Activated CD8-positive, alpha-beta memory T cell treated with anti-CD3 and anti-CD28 coated beads, Interleukin-2, amount 50 U/mL, for 24 hours (primary cell): ENCODE data around the gene UPK2.
"Not testable (repeated sequence)": the region's sequence is repeated elsewhere in the genome, so short reads cannot be mapped to it uniquely, and the experiment has no call there.

Experiments used
- DNase-seq: peaks from one replicate; pipeline ENCODE4 v3.0.0-alpha.2; 2020; ENCODE audit errors: extremely low read depth

The UPK2 gene

DNA sequence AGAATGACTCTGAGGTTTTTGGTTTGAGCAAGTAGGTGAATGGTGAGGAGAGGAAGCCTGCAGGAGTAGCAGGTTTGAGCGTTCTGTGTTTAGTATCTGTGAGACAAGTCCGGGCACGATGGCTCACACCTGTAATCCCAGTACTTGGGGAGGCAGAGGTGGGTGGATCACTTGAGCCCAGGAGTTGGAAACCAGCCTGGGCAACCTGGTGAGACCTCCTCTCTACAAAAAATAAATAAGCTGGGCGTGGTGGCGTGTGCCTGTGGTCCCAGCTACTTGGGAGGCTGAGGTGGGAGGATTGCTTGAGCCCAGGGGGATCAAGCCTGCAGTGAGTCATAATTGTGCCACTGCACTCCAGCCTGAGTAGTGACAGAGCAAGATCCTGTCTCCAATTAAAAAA, 32.2 kb downstream of the UPK2 start:
- DNase-seq: no peak

DNA sequence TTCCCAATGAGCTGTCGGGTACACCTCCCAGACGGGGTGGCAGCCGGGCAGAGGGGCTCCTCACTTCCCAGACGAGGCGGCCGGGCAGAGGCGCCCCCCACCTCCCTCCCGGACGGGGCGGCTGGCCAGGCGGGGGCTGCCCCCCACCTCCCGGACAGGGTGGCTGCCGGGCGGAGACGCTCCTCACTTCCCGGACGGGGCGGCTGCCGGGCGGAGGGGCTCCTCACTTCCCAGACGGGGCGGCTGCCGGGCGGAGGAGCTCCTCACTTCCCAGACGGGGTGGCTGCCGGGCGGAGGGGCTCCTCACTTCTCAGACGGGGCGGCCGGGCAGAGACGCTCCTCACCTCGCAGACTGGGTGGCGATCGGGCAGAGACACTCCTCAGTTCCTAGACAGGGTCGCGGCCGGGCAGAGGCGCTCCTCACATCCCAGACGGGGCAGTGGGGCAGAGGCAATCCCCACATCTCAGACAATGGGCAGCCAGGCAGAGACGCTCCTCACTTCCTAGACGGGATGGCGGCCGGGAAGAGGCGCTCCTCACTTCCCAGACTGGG, 35.5 kb downstream of the UPK2 start:
- DNase-seq: not testable (repeated sequence)

DNA sequence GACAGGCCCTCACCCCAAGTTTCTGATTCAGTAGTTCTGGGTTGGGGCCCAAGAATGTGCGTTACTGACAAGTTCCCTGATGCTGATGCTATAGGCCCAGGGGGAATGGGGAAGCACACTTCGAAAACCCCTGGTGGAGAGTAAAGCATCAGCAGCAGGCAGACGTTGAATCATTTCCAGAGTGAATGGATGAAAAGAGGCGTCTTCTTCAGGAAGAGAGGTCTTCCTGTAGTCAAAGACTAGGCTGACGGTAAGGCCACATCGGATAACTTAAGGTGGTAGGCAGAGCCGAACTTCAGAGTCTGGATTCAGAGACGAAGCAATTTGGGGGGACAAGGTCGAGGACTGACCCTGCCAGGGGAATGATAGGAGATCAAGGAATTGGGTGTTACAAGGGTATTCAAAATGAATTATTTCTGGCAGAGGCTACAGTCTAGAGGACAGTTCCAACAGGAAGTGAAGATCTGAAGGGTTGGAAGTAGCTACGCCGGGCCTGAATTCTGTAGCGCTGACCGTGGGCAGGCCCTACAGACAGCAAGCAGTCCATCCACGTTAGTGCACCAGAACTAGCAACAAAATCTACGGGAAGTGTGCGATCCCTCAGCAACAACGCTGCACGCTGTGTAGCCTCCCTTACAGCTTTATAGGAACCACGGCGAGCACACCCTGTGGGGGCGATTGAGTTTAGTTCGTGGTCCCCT, 41.0 kb downstream of the UPK2 start:
- DNase-seq: no peak

DNA sequence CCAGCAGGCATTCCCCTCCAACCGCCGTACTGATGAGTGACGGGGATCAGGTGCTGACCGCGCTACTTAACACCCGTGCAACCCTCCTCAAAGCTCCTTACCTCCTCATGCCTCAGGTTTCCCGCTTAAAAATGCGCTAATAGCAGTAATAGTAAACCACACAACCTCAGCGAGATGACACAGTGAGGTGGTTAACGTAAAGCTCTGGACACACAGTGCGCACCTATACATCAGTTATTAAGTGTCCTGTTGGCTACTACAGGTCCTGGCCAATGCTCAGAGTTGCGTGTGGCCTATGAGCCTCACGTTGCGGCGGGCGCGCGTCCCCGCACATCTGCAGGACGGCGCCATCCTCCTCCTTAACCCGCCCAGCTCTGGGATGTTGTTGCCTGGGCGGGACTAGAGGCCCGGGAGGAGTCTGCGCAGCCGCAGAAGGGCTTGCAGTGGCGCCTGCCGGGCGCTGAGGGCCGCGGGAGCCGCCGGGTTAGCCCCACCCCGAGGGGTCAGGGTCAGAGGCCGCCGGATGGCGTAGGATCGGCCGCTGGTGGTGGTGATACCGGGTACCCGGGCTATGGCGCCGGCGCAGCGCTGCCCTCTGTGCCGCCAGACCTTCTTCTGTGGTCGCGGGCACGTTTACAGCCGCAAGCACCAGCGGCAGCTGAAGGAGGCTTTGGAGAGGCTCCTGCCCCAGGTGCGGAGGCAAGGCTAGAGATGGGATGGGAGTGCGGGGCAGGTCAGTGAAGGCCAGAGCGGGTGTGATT, 41.7 kb downstream of the UPK2 start, which contains the start of gene CENATAC:
Gene CENATAC, plus strand, starts transcription at position 512 of the 761 bp plus-strand sequence. Its CDS starts 60 bp downstream, at position 572.
- peak; percentile 86 for DNase-seq

DNA sequence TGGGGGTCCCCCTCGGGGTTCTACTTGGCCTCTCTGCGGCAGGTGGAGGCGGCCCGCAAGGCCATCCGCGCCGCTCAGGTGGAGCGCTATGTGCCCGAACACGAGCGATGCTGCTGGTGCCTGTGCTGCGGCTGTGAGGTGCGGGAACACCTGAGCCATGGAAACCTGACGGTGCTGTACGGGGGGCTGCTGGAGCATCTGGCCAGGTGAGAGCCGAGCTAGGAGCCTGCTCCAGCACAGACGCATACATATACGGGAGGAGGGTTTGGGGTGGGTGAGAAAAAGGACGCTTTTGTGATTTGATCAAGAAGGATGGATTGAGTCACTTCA, 42.3 kb downstream of the UPK2 start:
- DNase-seq: no peak

DNA sequence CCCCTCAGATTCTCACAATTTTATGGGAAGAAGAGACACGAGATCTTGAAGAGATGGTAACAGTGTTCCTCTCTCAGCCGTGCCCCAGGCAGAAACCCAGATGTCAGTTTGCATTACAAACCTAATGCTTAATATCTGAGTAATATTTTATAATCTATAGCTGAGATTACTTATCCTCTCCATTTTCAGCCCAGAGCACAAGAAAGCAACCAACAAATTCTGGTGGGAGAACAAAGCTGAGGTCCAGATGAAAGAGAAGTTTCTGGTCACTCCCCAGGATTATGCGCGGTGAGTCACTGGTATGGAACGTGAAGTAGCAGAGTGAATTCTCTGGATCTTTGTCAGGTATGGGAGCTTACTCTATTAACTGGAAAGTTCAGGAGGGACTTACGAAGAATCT, 42.7 kb downstream of the UPK2 start:
- DNase-seq: no peak

DNA sequence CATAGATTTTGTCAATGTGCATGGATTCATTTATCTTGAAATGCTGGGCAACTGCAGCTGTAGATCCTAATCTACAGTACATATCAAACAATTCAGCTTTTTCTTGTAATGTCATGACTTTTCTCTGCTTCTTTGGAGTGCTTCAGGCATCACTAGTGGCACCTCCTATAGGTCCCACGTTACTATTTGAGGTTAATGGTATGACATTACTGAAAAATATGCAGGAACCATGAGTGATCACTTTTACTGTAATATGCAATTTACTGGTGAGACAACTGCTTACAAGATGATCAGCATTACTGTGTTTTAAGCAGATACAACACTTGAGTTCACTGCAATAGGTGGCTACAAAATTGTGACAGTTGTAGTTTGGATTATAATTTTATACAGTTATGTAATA, 44.8 kb downstream of the UPK2 start:
- DNase-seq: no peak

DNA sequence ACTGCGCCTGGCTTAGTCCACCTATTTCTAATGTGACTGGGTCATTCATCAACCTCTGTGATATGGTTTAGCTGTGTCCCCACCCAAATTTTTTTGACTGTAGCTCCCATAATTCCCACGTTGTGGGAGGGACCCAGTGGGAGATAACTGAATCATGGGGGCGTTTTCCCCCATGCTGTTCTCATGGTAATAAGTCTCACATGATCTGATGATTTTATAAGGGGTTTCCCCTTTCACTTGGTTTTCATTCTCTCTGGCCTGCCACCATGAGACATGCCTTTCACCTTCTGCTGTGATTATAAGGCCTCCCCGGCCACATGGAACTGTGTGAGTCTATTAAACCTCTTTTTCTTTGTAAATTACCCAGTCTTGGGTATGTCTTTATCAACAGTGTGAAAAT, 50.6 kb downstream of the UPK2 start:
- DNase-seq: no peak
